ENCODE results near the gene CAMKK2.

DNA sequence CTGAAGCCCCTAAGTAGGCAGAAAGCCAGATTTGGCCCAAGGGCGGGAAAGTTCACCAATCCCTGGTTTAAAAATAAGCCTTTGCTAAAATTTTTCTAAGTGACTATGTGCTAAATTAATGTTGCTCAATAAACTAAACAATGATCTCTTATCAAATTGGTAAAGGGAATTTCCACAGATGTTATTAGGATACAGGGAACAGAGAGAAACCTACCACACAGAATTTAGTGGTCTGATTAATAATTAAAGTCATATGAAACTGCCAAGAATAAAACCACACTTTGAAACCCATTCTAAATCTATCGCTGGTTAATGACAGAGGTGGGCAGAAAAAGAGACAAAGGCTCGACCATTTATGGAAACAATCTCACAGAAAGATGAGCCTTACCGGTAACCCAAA, 33.7 kb upstream of the CAMKK2 start:
- TF ChIP-seq YY1 (IDR thresholded peaks at IDR 0.05; ENCODE audit: insufficient read depth, insufficient read length) (no peak), ZNF274 (IDR thresholded peaks at IDR 0.05; ENCODE audit: low read depth, low read length) (no peak)

Data from NT2/D1 (cell line).